Fibroblast of peridontal ligament (primary cell): ENCODE data around the gene PIEZO1.
A peak's percentile ranks its signal among the peaks of the same experiment; 100 is the strongest.

ENCODE experiments used
- DNase-seq: peaks from one replicate; pipeline ENCODE4 v3.0.0-alpha.2; 2010; ENCODE audit errors: extremely low read depth

Gene PIEZO1

DNA sequence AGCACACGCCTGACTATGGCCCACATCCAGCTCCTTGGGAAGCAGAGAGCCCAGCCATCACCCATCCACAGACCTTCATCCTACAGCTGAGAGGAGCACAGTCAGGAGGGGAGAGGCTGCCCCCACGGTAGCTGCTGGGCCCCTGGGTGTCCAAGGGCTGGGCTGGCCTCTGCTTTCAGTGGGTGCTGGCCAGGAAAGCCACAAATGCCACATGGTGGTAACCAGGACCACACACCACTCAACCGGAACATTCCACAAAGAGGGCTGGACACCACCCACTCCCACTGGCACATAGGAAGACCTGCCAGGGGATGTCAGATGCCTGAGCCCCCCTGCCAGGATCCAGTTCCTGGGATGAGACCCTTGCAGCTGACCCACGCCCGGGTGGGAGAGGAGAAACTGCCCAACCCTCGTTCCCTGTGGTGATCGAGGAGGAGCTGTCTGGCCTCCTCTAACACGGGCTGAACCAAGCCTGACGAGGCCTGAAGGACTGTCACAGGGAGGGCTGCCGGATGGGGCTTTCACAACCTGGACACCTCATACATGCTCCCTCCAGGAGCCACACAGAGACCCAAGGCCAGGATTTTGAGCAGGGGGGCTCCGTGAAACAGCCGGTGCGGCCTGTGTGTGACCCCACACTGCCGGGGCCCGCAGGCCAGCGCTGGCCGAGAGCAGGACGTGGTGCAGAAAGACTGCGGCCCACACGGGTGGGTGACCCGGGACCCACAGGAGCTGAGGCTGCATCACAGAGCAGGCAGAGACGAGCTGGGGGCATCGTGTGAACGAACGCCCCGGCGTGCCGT lies 30.7 kb downstream of the PIEZO1 start:
- no peak for DNase-seq

- DNase-seq: no peak
These were observed 31.4 kb downstream of the PIEZO1 start for GRCh38 chr16:88753602-88754001.

- DNase-seq: no peak
These were observed 31.8 kb downstream of the PIEZO1 start for GRCh38 chr16:88753191-88753590.

DNA sequence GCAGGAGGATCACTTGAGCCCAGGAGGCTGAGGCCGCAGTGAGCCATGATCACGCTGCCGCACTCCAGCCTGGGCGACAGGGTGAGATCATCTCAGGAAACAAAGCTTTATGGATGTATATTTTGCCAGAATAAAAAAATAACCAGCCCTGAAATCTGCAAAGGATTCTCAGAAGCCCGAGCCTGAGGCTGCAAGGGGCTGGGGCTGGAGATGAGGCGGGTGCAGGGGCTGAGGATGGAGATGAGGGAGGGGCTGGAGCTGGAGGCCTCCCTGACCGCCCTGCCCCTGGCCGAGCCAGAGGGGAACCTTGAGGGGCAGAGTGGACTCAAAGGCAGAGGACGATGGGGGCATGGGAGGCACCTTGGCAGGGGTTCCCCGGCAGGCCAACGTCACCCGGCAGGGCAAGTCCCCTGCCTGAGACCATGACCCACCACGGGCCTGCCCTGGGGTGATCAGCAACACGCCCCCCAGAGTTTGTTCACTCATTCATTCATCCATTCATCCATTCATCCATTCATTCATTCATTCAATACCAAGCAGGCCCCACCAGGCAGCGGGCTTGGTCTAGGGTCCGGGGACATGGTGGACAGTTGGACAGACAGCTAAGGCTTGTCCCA lies 32.5 kb downstream of the PIEZO1 start:
- no peak for DNase-seq

DNA sequence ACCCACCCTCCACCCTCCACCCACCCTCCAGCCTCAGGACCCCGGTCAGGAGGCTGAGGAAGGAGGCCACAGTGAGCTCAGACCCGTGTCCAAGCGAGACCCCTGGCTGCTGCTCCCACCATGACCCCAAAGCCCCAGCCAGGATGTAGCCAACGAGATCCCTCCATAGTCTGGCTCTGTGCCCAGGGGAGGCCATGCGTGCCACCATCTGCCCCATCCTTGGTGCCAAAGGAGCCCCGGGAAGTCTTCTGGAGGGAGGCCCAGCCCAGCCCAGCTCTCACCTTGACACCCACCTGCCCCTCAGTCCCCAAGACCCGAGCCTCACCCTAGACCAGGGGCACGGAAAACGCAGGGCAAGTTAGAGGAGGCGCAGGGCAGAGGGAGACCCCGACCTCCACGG lies 34.2 kb downstream of the PIEZO1 start:
- DNase-seq: no peak

GRCh38 chr16:88749358-88749757 lies 35.7 kb downstream of the PIEZO1 start:
- DNase-seq: no peak

- DNase-seq: no peak
These were observed 36.7 kb downstream of the PIEZO1 start for GRCh38 chr16:88748364-88748763.

DNA sequence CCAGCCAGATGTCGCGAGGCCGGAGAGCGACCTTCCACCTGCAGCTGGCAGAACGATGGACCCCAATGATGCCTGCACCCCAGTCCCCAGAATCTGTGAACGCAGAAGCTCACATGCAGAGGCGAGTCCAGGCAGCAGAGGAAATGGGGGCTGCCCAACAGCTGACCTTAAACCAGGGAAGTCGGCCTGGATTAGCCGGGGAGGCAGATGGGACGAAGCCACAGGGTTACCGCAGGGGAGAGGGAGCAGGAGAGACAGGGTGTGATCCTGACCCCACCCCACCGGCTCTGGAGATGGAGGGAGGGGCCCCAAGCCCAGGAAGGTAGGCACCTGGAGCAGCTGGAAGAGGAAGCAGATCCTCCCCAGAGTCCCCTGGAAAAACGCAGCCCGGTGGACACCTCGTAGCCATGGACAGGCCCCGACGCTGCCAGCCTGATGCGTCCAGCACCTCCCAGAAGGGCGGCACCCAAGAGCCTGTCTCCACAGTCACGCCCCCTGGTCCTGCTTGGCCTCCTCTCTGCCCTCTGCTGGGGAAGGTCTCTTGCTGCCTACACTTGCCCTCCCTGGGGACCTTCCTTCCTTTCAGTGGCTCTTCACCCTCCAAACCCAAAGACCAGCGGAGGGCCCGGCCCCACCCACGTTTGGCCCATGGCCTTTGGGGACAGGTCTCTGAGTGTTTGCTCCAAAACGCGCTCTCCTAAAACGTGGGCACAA lies 37.3 kb downstream of the PIEZO1 start:
- no peak for DNase-seq

DNA sequence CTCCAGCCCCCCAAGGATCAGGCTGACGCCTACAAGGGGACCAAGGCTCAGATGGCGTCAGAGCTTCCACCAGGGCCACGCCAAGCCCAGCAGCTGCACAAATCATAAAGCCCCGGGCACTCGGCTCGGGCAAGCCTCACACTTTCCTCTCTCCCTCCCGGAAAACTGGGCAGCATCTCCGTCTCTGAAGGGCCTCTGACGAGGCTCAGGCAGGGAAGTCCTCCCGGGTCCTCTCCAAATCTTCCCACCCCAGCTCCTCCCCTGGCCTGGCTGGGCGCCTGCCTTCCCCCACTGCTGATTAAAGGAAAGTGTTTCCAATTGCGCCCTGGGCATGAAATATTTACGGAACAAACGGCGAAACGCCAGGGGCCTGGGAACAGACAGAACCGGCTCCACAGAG lies 38.5 kb downstream of the PIEZO1 start:
- peak; percentile 53 for DNase-seq

GRCh38 chr16:88744577-88745521 lies 40.2 kb downstream of the PIEZO1 start:
- no peak for DNase-seq

DNA sequence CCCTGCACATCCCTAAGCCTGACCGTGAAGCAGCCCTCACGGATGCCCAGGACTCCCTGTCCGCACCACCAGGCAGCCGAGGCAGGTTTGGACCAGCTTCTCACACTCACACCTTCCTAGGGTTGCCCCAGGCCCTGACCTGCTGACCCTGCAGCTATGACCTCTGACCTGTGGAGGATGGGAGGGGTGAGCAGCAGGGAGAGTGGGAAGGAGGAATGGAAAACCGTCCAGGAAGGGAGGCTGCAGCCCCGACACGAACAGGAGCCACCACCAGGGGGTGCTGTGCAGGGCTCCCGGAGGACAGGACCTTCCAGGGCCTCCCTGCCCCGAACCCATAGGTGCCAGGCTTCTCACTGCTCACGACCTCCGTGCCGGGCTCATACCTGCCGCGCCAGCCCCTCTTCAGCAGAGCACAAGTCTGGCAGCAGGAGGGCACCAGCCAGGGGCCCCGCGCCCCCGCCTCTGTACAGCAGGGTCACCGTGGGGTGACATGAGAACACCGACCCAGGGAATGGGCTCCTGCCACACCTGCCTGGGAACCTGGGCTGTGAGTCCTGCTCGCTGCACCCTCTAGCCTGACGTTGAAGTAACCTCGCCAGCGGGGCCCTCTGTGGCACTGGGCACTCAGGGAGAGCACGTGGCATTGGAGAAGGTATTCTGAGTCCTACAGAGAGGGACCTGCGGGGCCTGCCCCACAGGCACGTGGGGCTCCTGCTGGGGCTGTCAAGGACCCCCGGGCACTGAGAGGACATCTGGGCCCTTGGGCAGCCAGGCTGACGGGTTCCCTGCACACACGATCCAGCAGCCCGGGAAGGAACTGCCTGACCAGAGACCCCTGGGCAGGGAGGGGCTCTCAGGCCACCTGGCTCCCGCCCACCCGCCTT lies 41.1 kb downstream of the PIEZO1 start:
- peak; percentile 59 for DNase-seq

GRCh38 chr16:88742896-88743605 lies 42.0 kb downstream of the PIEZO1 start:
- no peak for DNase-seq

DNA sequence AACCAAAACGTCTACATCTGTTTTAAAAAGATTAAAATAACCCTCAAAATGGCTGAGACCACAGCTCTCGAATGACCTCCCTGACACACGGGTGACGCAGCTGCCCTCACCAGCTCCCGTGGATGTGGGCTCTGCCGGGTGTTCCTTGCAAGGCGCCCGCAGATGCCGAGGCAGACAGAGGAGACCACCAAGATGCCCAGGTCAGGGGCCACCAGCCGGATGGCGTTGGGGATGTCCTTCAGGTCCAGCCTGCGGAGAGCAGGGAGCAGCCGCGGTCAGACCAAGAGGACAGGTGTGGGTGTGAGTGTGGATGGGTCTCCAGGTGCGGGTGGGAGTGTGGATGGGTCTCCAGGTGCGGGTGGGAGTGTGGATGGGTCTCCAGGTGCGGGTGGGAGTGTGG lies 43.7 kb downstream of the PIEZO1 start:
- no peak for DNase-seq

DNA sequence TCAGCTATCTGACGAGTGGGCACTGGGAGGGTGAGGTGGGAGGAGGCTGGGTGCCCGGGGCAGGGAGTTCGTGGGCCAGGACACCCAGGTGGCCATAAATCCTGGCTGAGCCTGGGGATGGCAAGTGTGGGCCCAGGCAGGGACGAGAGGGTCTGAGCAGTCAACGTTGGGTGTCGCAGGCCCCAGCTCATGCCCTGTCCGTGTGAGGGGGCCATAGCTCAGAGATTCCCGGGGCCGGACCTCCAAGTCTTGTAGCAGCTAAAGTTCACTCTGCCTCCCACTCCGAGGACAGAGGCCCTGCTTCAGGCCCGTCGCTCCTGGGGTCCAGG lies 44.3 kb downstream of the PIEZO1 start:
- DNase-seq: no peak

- no peak for DNase-seq
These were observed 44.9 kb downstream of the PIEZO1 start for GRCh38 chr16:88739977-88740726.

DNA sequence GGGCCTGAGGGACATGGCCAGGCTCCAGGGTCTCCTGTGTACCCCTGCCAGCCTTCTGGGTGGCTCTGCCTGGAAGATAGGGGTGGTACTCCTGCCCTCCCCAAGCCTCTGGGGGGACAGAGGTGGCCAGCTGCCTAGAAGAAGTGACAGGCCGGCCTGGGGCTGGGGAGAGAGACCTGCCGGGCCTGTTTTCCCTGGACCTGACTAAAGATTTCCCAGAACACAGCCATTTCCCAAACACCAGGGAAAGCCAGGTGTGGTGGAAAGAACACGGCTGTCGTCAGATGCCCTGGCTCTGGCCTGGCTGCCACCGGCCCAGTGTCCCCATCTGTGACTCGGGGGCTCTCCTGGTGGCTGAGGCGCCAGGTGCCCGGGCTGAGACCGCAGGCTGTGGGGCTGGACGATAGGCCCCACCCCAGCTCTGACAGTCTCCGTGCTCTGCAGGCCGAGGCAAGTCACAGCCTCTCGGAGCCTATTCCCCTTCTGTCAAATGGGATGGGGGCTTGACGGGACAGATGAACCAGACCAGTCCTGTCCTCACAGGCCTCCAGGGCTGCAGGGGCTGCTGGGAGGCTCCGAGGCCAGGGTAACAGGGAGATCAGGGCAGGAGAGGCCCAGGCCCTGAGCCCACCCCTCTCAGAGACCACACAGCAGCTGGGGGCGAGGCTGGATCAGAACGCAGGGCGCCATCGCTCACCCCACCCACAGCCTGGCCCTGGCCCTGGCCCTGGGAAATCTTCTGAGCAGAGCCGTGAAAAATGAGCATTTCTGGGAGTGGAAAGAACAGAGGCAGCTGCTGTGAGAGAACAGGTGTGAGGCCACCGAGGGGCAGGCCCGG lies 45.7 kb downstream of the PIEZO1 start:
- DNase-seq: no peak

DNA sequence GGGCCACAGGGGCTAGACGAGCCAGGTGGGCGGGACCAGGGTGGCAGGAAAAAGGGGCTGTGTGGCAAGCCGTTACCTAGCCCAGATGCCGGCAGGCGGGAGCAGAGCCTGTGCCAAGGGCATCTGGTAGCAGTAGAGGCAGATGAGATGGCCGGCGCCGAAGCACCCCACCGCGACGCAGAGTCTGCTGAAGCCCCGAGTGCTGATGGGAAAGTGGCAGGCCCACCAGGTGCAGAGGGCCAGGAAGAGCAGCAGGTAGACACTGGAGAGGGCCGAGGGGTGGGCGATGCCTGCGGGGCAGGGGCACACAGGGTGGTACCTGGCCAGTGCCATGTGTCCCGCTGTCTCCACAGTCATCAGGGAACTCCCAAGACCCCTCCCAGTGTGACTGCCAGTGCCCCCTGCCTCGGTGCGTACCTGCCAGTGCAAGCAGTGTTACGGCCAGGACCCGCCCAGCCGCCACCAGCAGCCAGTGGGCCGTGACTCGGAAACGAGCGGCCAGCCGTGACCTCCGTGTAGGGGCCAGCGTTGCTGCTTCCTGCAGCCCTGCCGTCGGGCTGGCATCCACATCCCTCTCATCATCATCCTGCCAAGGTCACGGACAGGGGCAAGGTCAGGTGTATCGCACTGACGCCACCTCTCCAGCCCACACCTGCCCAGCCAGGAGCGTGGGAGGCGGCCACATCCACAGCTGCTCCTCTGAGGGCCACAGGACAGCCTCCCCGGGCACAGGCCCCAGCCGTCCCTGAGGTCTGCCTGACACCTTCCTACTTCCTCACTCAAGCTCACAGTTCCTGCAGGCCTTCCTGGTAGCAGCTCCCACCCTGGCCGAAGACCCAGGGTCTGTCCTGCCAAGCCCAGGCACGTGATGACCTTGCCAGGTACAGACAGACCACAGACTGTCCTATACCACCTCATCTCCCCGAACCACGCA lies 46.6 kb downstream of the PIEZO1 start:
- no peak for DNase-seq
